Neural cell (in vitro differentiated cells): ENCODE results near the gene CNN3.

ENCODE experiments used
- EP300 ChIP-seq: fragments of 450-650 bp; conservative IDR thresholded peaks from 2 replicates; pipeline ENCODE4 v1.6.1; 2014; ENCODE audit warnings: antibody characterized with exemption, mild to moderate bottlenecking, moderate library complexity; ENCODE audit not compliant: poor library complexity, severe bottlenecking
- EZH2 ChIP-seq: fragments of 200-600, 300-800 bp; shearing (Covaris generic), sonication (generic); IDR thresholded peaks from 2 replicates; pipeline ENCODE4 v1.6.1; 2014; ENCODE audit warnings: antibody characterized with exemption, low read length, borderline replicate concordance, mild to moderate bottlenecking; ENCODE audit not compliant: insufficient read depth, poor library complexity, severe bottlenecking
- POLR2AphosphoS5 ChIP-seq: IDR thresholded peaks from 2 replicates; pipeline ENCODE4 v1.6.1; 2012
- RAD21 ChIP-seq: fragments of 450-650 bp; conservative IDR thresholded peaks from 2 replicates; pipeline ENCODE4 v1.6.1; 2014; ENCODE audit warnings: antibody characterized with exemption, mild to moderate bottlenecking, moderate library complexity
- SMC3 ChIP-seq: fragments of 450-650 bp; conservative IDR thresholded peaks from 2 replicates; pipeline ENCODE4 v1.6.1; 2014; ENCODE audit warnings: antibody characterized with exemption, mild to moderate bottlenecking, moderate library complexity; ENCODE audit not compliant: poor library complexity
- TAF1 ChIP-seq: IDR thresholded peaks from 2 replicates; pipeline ENCODE4 v1.6.1; 2012; ENCODE audit warnings: low read depth
- TF ChIP-seq, protein P1 (sequence below): fragments of 450-650 bp; IDR thresholded peaks from 2 replicates; pipeline ENCODE4 v1.5.1; 2014; ENCODE audit warnings: antibody characterized with exemption, mild to moderate bottlenecking, moderate library complexity; ENCODE audit not compliant: poor library complexity, severe bottlenecking

GRCh38 chr1:94887603-94888171, 39.2 kb downstream of the CNN3 start:
- TF ChIP-seq, protein P1, sequence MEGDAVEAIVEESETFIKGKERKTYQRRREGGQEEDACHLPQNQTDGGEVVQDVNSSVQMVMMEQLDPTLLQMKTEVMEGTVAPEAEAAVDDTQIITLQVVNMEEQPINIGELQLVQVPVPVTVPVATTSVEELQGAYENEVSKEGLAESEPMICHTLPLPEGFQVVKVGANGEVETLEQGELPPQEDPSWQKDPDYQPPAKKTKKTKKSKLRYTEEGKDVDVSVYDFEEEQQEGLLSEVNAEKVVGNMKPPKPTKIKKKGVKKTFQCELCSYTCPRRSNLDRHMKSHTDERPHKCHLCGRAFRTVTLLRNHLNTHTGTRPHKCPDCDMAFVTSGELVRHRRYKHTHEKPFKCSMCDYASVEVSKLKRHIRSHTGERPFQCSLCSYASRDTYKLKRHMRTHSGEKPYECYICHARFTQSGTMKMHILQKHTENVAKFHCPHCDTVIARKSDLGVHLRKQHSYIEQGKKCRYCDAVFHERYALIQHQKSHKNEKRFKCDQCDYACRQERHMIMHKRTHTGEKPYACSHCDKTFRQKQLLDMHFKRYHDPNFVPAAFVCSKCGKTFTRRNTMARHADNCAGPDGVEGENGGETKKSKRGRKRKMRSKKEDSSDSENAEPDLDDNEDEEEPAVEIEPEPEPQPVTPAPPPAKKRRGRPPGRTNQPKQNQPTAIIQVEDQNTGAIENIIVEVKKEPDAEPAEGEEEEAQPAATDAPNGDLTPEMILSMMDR: no peak
- TF ChIP-seq RAD21: no peak
- no peak for TF ChIP-seq EP300
- no peak for TF ChIP-seq EZH2
- no peak for TF ChIP-seq TAF1
- no peak for TF ChIP-seq SMC3
- TF ChIP-seq POLR2AphosphoS5: no peak
